Activated naive CD8-positive, alpha-beta T cell treated with anti-CD3 and anti-CD28 coated beads, Interleukin-2, amount 10 ng/mL, durations not matched to agents 7 days and 5 days (primary cell): ENCODE results near the gene SBNO1. TPM values are rescaled to one million over a fixed set of nuclear protein-coding genes. Genes with fewer than 3 reads are reported as not detected.

Experiments used
- ATAC-seq: fragments of 150-1000 bp; cut with Tn5 transposase; one replicate; pipeline ENCODE4 v1.10.0; 2021; ENCODE audit warnings: low read depth, moderate library complexity
- POLR2A ChIA-PET: fragments of 350-600 bp; sonication (Branson Sonifier 250); formaldehyde crosslinking; loops from one replicate; lab custom pipeline; 2021; ENCODE audit warnings: antibody characterized with exemption; lab: Charles Lee
- DNase-seq: peaks from one replicate; pipeline ENCODE4 v3.0.0; 2021
- H3K27ac Mint-ChIP-seq: one replicate; pipeline ENCODE4 v1.8.0; 2022; ENCODE audit warnings: mild to moderate bottlenecking, mixed read lengths
- H3K27me3 Mint-ChIP-seq: one replicate; pipeline ENCODE4 v1.8.0; 2022; ENCODE audit warnings: mild to moderate bottlenecking, moderate library complexity, mixed read lengths
- H3K36me3 Mint-ChIP-seq: one replicate; pipeline ENCODE4 v1.8.0; 2021; ENCODE audit warnings: mild to moderate bottlenecking, mixed read lengths
- H3K4me1 Mint-ChIP-seq: one replicate; pipeline ENCODE4 v1.8.0; 2021; ENCODE audit warnings: mixed read lengths
- H3K4me3 Mint-ChIP-seq: one replicate; pipeline ENCODE4 v1.8.0; 2022; ENCODE audit warnings: mild to moderate bottlenecking, moderate library complexity, mixed read lengths
- H3K9me3 Mint-ChIP-seq: one replicate; pipeline ENCODE4 v1.8.0; 2021; ENCODE audit warnings: mixed read lengths
- total RNA-seq, 2 experiments: library from RNA; stranded (reverse); gene quantifications; one replicate each; pipeline ENCODE4 v1.2.3, GENCODE V29; 2021

SBNO1 gene
- total RNA-seq, 2 experiments from 2014 or later = 40.7 to 41.1 TPM

GRCh38 chr12:123270214-123271000 is 94.2 kb downstream of the SBNO1 start:
- H3K4me3 Mint-ChIP-seq = peak overlapping the region; percentile 89
- no peaks in the 10 kb centered on the region for H3K9me3 Mint-ChIP-seq
- no peaks in the 10 kb centered on the region for H3K36me3 Mint-ChIP-seq
- DNase-seq = peak; percentile 58
- peak; percentile 10 for ATAC-seq
- H3K27ac Mint-ChIP-seq = peak overlapping the region; percentile 86
- peaks cover 23% of the 10 kb centered on the region for H3K4me1 Mint-ChIP-seq
- no peaks in the 10 kb centered on the region for H3K27me3 Mint-ChIP-seq
- POLR2A ChIA-PET = interaction anchor here (0.8 to 3.7 kb wide), 7 partner anchors 30 to 442 kb away, joined by 3 to 29 read pairs (median 3); partner anchors contain the start of genes ATP6V0A2, MPHOSPH9, MTRFR and SBNO1

- Mint-ChIP-seq H3K4me3 (peak overlapping the region; percentile 89), H3K36me3 (no peaks in the 10 kb centered on the region), H3K27ac (peak overlapping the region; percentile 86), H3K4me1 (peaks cover 23% of the 10 kb centered on the region), H3K27me3 (no peaks in the 10 kb centered on the region), H3K9me3 (no peaks in the 10 kb centered on the region)
- POLR2A ChIA-PET = interaction anchor here (0.7 to 3.7 kb wide), 10 partner anchors 21 to 743 kb away, joined by 3 to 29 read pairs (median 4); partner anchors contain the start of genes ATP6V0A2, DDX55, KNTC1 and MPHOSPH9
- ATAC-seq (no peak), DNase-seq (no peak)
Measured at GRCh38 chr12:123269896-123270213, 94.8 kb downstream of the SBNO1 start.

DNA sequence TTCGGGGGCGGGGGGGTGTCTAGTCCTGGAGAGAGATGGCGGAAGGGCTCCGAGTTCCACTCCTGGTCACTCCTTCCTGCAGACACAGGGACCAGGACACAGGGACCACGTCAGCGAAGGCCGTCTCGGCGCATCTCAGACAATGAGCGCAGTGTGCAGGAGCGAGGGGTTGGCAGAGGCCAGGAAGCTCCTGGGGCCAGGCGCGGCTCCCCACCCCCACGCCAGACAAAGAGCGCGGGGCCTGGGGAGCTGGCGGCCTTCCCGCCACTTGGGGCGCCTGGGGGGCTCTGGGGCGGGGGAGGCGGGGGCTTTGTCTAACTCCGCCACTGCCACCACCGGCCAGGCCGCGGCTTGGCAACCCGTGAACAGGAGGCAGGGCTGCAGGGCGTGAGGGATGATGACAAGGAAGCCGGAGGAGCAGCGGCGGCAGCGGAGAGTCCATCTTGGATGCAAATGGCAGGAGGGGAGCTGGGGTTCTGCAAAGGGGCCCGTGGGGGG is 95.2 kb downstream of the SBNO1 start:
- H3K36me3 Mint-ChIP-seq = peaks cover 1% of the 10 kb centered on the region
- DNase-seq (peak; percentile 70), ATAC-seq (peak; percentile 25)
- no peaks in the 10 kb centered on the region for H3K9me3 Mint-ChIP-seq
- H3K4me1 Mint-ChIP-seq = peaks cover 25% of the 10 kb centered on the region
- H3K27me3 Mint-ChIP-seq = no peaks in the 10 kb centered on the region
- POLR2A ChIA-PET = interaction anchor here (0.7 to 3.7 kb wide), 9 partner anchors 21 to 742 kb away, joined by 3 to 29 read pairs (median 4); partner anchors contain the start of genes ATP6V0A2, DDX55, KNTC1 and MPHOSPH9
- peak overlapping the region; percentile 89 for H3K4me3 Mint-ChIP-seq
- H3K27ac Mint-ChIP-seq = peak overlapping the region; percentile 86

DNA sequence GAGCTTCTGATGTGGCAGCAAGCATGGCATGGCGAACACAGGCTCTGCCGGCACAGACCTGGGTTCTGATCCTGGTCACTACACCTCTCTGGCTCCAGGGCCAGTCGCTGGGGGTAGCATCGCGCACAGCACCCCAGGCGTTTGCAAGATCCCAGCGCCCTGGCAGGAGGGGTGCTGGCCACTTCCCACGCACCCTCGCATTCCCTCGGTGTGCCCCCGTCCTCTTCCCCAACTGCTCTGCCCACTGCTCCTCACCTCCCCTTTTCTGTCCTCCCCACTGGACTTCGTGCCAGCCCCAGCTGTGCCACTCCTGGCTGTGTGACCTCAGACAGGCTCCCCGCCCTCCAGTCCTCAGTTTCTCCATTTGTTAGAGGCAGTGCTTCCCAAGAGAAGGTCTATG is 95.8 kb downstream of the SBNO1 start:
- Mint-ChIP-seq H3K27ac (peak overlapping the region; percentile 86), H3K4me3 (peak overlapping the region; percentile 67), H3K27me3 (no peaks in the 10 kb centered on the region), H3K4me1 (peaks cover 25% of the 10 kb centered on the region), H3K9me3 (no peaks in the 10 kb centered on the region), H3K36me3 (peaks cover 2% of the 10 kb centered on the region)
- DNase-seq (peak; percentile 35), ATAC-seq (no peak)
- POLR2A ChIA-PET = interaction anchor here (0.9 to 3.7 kb wide), 6 partner anchors 20 to 333 kb away, joined by 3 to 29 read pairs (median 5); partner anchors contain the start of genes DDX55, MPHOSPH9, MTRFR and SBNO1

DNA sequence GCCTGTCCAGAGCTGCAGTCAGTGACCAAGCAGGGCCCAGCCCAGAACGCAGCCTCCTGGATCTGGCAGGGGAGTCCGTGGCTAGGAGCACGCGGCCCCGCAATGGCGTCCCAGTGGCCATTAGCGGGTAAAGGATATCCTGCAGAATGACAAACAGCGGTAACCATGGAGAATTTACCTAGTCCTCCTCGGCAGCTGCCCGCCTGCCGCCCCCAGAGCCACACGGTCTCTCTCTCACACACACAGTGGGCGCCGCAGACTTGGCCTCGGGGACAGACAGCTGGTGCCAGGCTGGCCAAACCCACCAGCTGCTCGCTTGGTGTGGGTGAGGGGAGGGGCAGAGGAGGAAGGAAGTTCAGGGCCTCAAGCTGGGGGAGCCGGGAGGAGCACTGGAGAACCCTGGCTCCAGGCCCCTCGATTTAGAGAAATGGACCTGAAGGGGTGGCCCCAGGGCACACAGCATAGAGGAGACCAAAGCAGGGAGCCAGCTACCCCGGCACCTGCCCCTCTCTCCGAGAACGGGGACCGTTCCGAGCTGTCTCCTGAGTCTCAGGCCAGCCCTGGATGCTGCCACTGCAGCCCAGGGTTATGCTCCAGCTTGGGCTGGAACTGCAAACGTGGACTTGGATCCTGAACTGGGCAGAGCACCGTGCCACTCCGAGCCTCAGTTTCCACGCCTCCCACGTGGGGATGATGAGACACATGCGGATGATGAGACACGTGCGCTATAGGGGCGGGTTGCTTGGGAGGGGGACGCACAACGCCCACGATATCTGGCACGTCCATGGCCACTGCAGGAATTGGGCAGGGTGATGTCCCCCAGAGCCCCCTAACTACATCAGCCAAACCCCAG is 96.4 kb downstream of the SBNO1 start:
- peak; percentile 39 for DNase-seq
- H3K27ac Mint-ChIP-seq = peak overlapping the region; percentile 86

DNA sequence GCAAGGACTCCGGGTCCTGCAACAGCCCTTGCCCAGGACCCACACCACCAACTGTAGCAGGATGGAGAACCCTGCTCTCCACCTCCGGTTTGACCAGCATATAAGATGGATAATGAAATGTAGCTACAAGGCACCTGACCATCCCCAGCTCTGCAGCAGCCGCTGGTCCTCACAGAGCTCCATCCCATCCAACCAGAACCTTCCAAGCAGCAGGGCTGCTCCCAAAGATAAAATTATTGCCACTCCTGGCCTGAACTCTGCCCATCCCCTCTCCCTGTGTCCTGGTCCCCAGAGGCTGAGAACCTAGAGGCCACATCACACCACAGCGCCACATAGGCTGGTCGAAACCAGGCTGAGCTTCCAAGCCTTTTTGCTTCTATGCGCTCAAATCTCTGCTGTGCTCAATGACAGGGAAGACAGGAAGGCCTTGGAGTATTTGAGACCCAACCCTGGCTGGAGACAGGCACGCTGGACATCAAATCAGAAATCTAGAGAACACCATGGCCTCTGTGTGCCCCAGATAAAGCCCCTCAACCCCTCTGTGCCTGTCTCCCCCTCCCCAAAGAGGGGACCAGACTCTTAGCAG is 97.2 kb downstream of the SBNO1 start:
- ATAC-seq (no peak), DNase-seq (no peak)
- Mint-ChIP-seq H3K27ac (peak overlapping the region; percentile 30), H3K36me3 (peaks cover 3% of the 10 kb centered on the region), H3K4me1 (peaks cover 27% of the 10 kb centered on the region), H3K4me3 (no peak overlapping the region), H3K9me3 (no peaks in the 10 kb centered on the region), H3K27me3 (no peaks in the 10 kb centered on the region)
- POLR2A ChIA-PET = no interaction called here

More for the DNA sequence above, 96.4 kb downstream of the SBNO1 start:
- Mint-ChIP-seq H3K4me3 (peak overlapping the region; percentile 36), H3K27me3 (no peaks in the 10 kb centered on the region), H3K4me1 (peaks cover 27% of the 10 kb centered on the region), H3K36me3 (peaks cover 2% of the 10 kb centered on the region), H3K9me3 (no peaks in the 10 kb centered on the region)
- ATAC-seq = no peak
- POLR2A ChIA-PET = interaction anchor here (0.9 to 3.7 kb wide), 4 partner anchors 19 to 96 kb away, joined by 3 to 25 read pairs (median 4); partner anchors contain the start of genes MPHOSPH9, MTRFR and SBNO1

DNA sequence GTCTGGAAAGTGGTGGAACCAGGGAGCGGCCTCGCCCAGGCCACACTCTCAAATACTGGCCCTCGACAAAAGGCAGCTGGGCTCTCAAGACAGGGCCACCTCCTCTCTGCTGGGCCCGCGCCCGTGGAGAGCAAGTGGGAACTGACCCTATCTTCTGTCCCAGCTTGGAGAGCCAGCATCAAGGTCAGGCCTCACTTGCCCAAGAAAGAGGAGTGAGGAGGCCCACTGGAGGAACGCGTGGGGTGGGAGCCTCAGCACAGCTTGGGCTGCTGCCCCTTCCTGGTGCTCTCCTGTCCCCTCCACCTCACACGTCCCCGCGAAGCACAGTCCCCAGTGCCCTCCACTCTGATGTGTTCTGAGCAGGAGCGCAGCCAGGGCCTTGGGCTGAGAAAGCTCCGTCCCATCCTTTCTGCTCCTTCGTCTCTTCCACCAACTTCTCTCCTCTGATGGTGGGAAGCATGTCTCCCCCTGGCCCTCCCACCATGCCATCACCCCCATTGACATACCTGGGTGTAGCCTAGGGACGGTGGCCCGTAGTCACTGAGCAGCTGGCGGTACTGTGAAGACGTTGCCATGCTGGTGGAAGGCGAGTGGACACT is 97.9 kb downstream of the SBNO1 start:
- POLR2A ChIA-PET = no interaction called here
- no peak for DNase-seq
- no peak for ATAC-seq
- Mint-ChIP-seq H3K4me1 (peaks cover 29% of the 10 kb centered on the region), H3K36me3 (peaks cover 3% of the 10 kb centered on the region), H3K27me3 (no peaks in the 10 kb centered on the region), H3K4me3 (no peak overlapping the region), H3K27ac (peak overlapping the region; percentile 30), H3K9me3 (no peaks in the 10 kb centered on the region)

DNA sequence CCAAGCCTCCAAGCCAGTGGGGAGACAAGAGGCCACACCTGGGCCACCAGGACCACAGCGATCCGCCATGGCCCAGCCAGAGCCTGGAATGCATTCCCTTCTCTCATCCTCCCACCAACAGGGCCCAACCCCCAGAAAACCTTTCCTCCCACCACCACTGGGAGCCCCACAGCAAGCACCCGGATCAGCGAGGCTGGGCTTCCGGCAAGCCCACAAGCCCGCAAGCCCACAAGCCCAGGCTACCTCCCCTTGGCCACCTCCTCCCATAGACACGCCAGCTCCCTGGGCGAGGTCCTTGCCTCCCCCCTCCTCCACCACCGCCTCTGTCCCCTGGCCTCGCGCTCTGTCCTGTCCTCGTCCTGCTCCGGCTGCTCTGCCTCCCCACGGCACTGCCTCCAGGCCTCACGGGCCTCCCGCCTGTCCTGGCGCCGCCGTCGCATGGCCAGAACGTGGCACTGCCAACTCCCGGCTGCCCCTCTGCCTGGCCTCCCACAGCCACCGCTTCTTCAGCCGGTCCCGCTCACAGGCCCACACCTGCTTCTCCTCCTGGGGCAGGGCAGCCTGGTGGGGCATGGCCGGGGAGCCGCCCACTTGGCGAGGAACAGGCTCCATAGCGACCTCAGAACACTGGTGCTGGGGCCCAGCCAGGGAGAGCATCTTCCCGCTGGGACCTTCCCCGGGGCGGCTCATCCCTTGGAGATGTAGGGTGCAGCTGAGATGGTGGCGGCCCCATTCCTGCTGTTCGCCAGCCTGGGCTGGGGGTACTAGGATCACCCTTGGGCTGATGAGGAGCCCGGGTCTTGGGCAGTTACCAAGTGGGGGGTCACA is 98.6 kb downstream of the SBNO1 start:
- DNase-seq = no peak
- Mint-ChIP-seq H3K9me3 (no peaks in the 10 kb centered on the region), H3K27ac (no peak overlapping the region), H3K4me1 (peaks cover 32% of the 10 kb centered on the region), H3K27me3 (no peaks in the 10 kb centered on the region), H3K4me3 (no peak overlapping the region), H3K36me3 (peaks cover 6% of the 10 kb centered on the region)
- no peak for ATAC-seq
- POLR2A ChIA-PET = interaction anchor here (0.9 kb wide), 1 partner anchor 14 kb away, joined by 3 read pairs; no protein-coding TSS in a partner anchor

GRCh38 chr12:123264642-123265041 is 100.0 kb downstream of the SBNO1 start:
- Mint-ChIP-seq H3K27me3 (no peaks in the 10 kb centered on the region), H3K4me1 (peaks cover 24% of the 10 kb centered on the region), H3K27ac (no peak overlapping the region), H3K4me3 (no peak overlapping the region), H3K36me3 (peaks cover 20% of the 10 kb centered on the region), H3K9me3 (no peaks in the 10 kb centered on the region)
- no peak for ATAC-seq
- POLR2A ChIA-PET = no interaction called here
- DNase-seq = no peak

DNA sequence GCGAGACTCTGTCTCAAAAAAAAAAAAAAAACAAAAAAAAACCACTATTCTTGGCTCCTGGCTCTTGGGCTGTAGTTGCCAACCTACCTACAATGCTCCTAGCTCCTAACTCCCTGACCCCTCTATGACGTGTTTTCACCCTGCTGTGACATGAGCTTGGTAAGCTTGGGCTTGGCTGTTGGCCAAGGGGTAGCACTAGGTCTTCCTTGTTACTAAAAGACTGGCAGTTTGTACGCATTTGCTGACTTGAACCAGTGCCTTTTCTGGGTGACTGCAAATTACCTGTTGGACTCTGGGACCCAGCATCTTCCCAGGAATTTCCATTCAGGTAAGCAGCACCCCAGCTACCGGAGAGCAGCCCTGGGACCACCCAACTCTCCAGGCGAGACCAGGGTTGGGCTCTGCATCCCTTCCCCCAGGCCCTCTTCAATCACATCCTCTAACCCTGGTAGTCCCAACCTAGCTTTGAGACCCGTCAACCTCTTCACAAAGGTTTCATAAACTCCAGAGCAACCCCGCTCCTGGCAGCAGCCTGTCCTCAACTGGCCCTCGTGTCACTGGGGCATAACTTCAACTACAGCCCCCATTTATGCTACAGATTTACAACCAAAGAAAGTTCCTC is 101.3 kb downstream of the SBNO1 start:
- H3K9me3 Mint-ChIP-seq = no peaks in the 10 kb centered on the region
- no peak overlapping the region for H3K27ac Mint-ChIP-seq
- DNase-seq = no peak
- POLR2A ChIA-PET = interaction anchor here (0.7 kb wide), 1 partner anchor 283 kb away, joined by 5 read pairs; no protein-coding TSS in a partner anchor
- H3K4me1 Mint-ChIP-seq = peaks cover 14% of the 10 kb centered on the region
- no peaks in the 10 kb centered on the region for H3K27me3 Mint-ChIP-seq
- H3K36me3 Mint-ChIP-seq = peaks cover 23% of the 10 kb centered on the region
- ATAC-seq = no peak
- H3K4me3 Mint-ChIP-seq = no peak overlapping the region

GRCh38 chr12:123261196-123261595 is 103.5 kb downstream of the SBNO1 start:
- H3K27ac Mint-ChIP-seq = no peak overlapping the region
- no peaks in the 10 kb centered on the region for H3K27me3 Mint-ChIP-seq
- DNase-seq = no peak
- no peaks in the 10 kb centered on the region for H3K9me3 Mint-ChIP-seq
- POLR2A ChIA-PET = no interaction called here
- H3K4me3 Mint-ChIP-seq = no peak overlapping the region
- H3K4me1 Mint-ChIP-seq = peaks cover 12% of the 10 kb centered on the region
- no peak for ATAC-seq
- peaks cover 26% of the 10 kb centered on the region for H3K36me3 Mint-ChIP-seq
